Loucy (cell line): Measurements from ENCODE around the gene GIPC2.

Source experiments
- CTCF ChIP-seq: fragments of 200-600 bp; sonication (generic); conservative IDR thresholded peaks from 2 replicates; pipeline ENCODE4 v1.5.1; 2014; ENCODE audit warnings: mild to moderate bottlenecking, antibody characterized with exemption, low read length
- EZH2phosphoT487 ChIP-seq: fragments of 200-600 bp; IDR thresholded peaks from 2 replicates; pipeline ENCODE4 v1.6.1; 2018; ENCODE audit warnings: antibody characterized with exemption, mild to moderate bottlenecking, moderate library complexity, borderline replicate concordance

DNA sequence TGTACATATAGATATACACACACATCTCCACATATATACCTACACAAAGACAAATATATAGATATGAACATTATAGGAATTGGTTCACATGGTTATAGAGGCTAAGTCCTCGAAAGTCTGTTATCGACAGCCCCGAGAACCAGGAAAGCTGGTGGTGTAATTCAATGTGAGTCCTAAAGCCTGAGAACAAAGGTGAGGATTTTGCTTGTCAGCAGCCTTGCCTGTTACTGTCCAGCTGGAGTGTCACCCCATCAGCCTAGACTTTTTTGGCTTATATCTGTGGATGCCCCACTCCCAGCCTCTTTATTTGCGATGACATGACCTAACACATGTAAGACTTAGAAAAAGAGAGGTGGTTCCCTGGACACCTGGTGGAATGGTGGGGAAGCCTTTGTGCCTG lies 97.0 kb downstream of the GIPC2 start:
- TF ChIP-seq CTCF: no peak
- TF ChIP-seq EZH2phosphoT487: no peak
